AG09309 (cell line): ENCODE results near the gene SESN1.

Source experiments
- DNase-seq: peaks from one replicate; pipeline ENCODE4 v3.0.0-alpha.2; 2010; ENCODE audit warnings: low read depth
- H3K4me3 ChIP-seq: 2 replicates; pipeline ENCODE4 v1.5.1; 2011; ENCODE audit warnings: mild to moderate bottlenecking, low read depth, low read length, moderate library complexity; ENCODE audit not compliant: control insufficient read depth
- TF ChIP-seq, protein P1 (sequence below): IDR thresholded peaks from 2 replicates; pipeline ENCODE4 v1.5.1; 2011; ENCODE audit warnings: mild to moderate bottlenecking, low read depth, low read length, inconsistent platforms; ENCODE audit not compliant: insufficient read depth, control insufficient read depth; ENCODE audit errors: missing control alignments

SESN1 gene

GRCh38 chr6:109104512-109104911 lies 9.9 kb upstream of the SESN1 start:
- TF ChIP-seq, protein P1, sequence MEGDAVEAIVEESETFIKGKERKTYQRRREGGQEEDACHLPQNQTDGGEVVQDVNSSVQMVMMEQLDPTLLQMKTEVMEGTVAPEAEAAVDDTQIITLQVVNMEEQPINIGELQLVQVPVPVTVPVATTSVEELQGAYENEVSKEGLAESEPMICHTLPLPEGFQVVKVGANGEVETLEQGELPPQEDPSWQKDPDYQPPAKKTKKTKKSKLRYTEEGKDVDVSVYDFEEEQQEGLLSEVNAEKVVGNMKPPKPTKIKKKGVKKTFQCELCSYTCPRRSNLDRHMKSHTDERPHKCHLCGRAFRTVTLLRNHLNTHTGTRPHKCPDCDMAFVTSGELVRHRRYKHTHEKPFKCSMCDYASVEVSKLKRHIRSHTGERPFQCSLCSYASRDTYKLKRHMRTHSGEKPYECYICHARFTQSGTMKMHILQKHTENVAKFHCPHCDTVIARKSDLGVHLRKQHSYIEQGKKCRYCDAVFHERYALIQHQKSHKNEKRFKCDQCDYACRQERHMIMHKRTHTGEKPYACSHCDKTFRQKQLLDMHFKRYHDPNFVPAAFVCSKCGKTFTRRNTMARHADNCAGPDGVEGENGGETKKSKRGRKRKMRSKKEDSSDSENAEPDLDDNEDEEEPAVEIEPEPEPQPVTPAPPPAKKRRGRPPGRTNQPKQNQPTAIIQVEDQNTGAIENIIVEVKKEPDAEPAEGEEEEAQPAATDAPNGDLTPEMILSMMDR = no peak
- H3K4me3 ChIP-seq = no peak overlapping the region
- no peak for DNase-seq

GRCh38 chr6:109103942-109104341 lies 9.3 kb upstream of the SESN1 start:
- H3K4me3 ChIP-seq = no peak overlapping the region
- DNase-seq = no peak
- TF ChIP-seq, protein P1 = no peak

DNA sequence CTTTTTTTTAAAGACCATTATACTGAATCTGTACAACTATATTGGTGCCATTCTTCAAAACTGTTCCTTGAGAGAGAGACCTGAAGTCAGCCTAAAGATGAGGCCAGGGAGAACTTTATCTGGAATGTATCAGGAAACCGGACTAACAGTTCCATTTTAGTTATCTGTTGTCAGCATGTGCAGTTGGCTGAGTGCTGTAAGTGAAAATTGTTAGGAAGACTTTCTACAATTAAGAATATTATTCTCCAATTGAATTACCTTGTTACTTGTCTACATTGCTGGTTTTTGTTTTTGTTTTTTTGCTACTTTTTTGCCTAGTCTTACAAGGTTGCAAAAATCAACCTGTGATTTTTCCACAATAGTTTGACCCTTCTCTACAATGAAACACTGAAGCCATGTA lies 8.1 kb upstream of the SESN1 start:
- no peak for DNase-seq
- no peak overlapping the region for H3K4me3 ChIP-seq
- TF ChIP-seq, protein P1 = no peak

GRCh38 chr6:109097661-109098060 lies 3.0 kb upstream of the SESN1 start:
- DNase-seq = no peak
- TF ChIP-seq, protein P1 = no peak
- no peak overlapping the region for H3K4me3 ChIP-seq

- no peak for DNase-seq
- peak overlapping the region; percentile 96 for H3K4me3 ChIP-seq
- TF ChIP-seq, protein P1 = no peak
Measured at GRCh38 chr6:109096208-109096607, 1.6 kb upstream of the SESN1 start.

DNA sequence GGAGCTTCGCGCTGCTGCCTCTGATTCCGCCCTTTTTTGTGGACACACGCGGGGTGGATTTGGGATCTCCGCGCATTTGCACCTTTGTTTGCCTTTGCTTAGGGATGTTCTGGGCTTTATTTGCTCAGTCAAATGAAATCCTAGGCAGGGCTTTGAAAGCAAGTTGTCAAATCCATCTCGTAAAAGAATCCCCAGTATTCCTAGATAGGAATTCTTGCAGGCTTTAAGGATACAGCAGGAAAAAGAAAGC lies 1.1 kb upstream of the SESN1 start:
- H3K4me3 ChIP-seq = peak overlapping the region; percentile 96
- no peak for DNase-seq
- TF ChIP-seq, protein P1 = no peak
